Measurements from ENCODE around the gene NDUFB10. TPM values are rescaled to one million over a fixed set of nuclear protein-coding genes. Genes with fewer than 3 reads are reported as not detected.
A peak's percentile ranks its signal among the peaks of the same experiment; 100 is the strongest.

NDUFB10 gene
- total and polyA plus RNA-seq, 2 experiments from 2014 or later = 244 to 495 TPM

DNA sequence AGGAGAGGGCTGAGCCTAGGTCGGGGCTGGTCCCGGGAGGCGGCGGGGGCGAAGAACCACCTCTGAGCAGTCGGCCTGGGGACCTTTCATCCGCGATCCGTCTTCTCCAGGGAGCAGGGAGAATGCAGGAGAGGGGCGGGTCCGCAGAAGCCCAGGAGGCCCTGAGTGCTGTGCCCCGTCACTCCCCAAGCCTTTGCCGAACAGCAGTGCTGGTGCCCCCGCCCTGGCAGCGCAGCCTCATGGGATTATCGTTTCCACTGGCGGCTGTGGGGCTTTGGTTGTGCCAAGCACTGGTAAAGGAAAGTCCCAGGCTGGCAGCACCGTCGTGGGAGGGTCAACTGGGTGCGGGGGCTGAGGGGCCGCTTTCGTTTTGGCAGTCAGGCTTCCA, 13.1 kb downstream of the NDUFB10 start:
- Histone ChIP-seq H2AFZ (no peak overlapping the region), H4K20me1 (replicated peaks; ENCODE audit: insufficient read depth) (no peaks in the 10 kb centered on the region; the same call in none of the 2 replicates), H3K27ac (ENCODE audit: low read depth) (no peak overlapping the region), H3K4me3 (peak overlapping the region; percentile 96), H3F3A (replicated peaks; ENCODE audit: low read depth) (no peaks in the 10 kb centered on the region), H3K27me3 (ENCODE audit: insufficient read depth) (no peaks in the 10 kb centered on the region), H3K9me2 (ENCODE audit: insufficient read depth) (no peaks in the 10 kb centered on the region), H3K36me3 (ENCODE audit: insufficient read depth) (no peaks in the 10 kb centered on the region), H3K4me1 (ENCODE audit: insufficient read depth) (peaks cover 14% of the 10 kb centered on the region; the same call in 1 of the 2 replicates), H3K4me2 (peak overlapping the region; percentile 81), H3K79me2 (replicated peaks; ENCODE audit: insufficient read depth) (peaks cover 21% of the 10 kb centered on the region)
- DNase-seq (ENCODE audit: low spot score) (peak; percentile 56), ATAC-seq (peak; percentile 42)
- peaks cover 19% of the 10 kb centered on the region for H3K27me3 Mint-ChIP-seq (ENCODE audit: insufficient read depth, low read depth, poor library complexity)
- TF ChIP-seq ZNF331 (CRISPR knock-in tag; IDR thresholded peaks at IDR 0.05; ENCODE audit: low read depth) (no peak), POLR2AphosphoS5 (IDR thresholded peaks at IDR 0.05; ENCODE audit: low read depth) (no peak), NANOG (IDR thresholded peaks at IDR 0.05; ENCODE audit: borderline replicate concordance) (no peak), JUNB (IDR thresholded peaks at IDR 0.05; ENCODE audit: unreplicated experiment) (no peak), CREB1 (CRISPR knock-in tag; IDR thresholded peaks at IDR 0.05; ENCODE audit: low read depth) (no peak), STAT1 (IDR thresholded peaks at IDR 0.05; ENCODE audit: unreplicated experiment) (no peak), ZNF114 (CRISPR knock-in tag; IDR thresholded peaks at IDR 0.05) (no peak), REST (IDR thresholded peaks at IDR 0.05; ENCODE audit: unreplicated experiment) (no peak), ETS1 (IDR thresholded peaks at IDR 0.05) (no peak), EZH2phosphoT487 (IDR thresholded peaks at IDR 0.05; ENCODE audit: unreplicated experiment) (no peak), EZH2 (IDR thresholded peaks at IDR 0.05; ENCODE audit: low read depth, unreplicated experiment) (no peak)
- TF ChIP-seq, protein P1, sequence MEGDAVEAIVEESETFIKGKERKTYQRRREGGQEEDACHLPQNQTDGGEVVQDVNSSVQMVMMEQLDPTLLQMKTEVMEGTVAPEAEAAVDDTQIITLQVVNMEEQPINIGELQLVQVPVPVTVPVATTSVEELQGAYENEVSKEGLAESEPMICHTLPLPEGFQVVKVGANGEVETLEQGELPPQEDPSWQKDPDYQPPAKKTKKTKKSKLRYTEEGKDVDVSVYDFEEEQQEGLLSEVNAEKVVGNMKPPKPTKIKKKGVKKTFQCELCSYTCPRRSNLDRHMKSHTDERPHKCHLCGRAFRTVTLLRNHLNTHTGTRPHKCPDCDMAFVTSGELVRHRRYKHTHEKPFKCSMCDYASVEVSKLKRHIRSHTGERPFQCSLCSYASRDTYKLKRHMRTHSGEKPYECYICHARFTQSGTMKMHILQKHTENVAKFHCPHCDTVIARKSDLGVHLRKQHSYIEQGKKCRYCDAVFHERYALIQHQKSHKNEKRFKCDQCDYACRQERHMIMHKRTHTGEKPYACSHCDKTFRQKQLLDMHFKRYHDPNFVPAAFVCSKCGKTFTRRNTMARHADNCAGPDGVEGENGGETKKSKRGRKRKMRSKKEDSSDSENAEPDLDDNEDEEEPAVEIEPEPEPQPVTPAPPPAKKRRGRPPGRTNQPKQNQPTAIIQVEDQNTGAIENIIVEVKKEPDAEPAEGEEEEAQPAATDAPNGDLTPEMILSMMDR (conservative IDR thresholded peaks at IDR 0.05; ENCODE audit: low read depth in 2 of 2) = no peak
- TF ChIP-seq, protein P2, sequence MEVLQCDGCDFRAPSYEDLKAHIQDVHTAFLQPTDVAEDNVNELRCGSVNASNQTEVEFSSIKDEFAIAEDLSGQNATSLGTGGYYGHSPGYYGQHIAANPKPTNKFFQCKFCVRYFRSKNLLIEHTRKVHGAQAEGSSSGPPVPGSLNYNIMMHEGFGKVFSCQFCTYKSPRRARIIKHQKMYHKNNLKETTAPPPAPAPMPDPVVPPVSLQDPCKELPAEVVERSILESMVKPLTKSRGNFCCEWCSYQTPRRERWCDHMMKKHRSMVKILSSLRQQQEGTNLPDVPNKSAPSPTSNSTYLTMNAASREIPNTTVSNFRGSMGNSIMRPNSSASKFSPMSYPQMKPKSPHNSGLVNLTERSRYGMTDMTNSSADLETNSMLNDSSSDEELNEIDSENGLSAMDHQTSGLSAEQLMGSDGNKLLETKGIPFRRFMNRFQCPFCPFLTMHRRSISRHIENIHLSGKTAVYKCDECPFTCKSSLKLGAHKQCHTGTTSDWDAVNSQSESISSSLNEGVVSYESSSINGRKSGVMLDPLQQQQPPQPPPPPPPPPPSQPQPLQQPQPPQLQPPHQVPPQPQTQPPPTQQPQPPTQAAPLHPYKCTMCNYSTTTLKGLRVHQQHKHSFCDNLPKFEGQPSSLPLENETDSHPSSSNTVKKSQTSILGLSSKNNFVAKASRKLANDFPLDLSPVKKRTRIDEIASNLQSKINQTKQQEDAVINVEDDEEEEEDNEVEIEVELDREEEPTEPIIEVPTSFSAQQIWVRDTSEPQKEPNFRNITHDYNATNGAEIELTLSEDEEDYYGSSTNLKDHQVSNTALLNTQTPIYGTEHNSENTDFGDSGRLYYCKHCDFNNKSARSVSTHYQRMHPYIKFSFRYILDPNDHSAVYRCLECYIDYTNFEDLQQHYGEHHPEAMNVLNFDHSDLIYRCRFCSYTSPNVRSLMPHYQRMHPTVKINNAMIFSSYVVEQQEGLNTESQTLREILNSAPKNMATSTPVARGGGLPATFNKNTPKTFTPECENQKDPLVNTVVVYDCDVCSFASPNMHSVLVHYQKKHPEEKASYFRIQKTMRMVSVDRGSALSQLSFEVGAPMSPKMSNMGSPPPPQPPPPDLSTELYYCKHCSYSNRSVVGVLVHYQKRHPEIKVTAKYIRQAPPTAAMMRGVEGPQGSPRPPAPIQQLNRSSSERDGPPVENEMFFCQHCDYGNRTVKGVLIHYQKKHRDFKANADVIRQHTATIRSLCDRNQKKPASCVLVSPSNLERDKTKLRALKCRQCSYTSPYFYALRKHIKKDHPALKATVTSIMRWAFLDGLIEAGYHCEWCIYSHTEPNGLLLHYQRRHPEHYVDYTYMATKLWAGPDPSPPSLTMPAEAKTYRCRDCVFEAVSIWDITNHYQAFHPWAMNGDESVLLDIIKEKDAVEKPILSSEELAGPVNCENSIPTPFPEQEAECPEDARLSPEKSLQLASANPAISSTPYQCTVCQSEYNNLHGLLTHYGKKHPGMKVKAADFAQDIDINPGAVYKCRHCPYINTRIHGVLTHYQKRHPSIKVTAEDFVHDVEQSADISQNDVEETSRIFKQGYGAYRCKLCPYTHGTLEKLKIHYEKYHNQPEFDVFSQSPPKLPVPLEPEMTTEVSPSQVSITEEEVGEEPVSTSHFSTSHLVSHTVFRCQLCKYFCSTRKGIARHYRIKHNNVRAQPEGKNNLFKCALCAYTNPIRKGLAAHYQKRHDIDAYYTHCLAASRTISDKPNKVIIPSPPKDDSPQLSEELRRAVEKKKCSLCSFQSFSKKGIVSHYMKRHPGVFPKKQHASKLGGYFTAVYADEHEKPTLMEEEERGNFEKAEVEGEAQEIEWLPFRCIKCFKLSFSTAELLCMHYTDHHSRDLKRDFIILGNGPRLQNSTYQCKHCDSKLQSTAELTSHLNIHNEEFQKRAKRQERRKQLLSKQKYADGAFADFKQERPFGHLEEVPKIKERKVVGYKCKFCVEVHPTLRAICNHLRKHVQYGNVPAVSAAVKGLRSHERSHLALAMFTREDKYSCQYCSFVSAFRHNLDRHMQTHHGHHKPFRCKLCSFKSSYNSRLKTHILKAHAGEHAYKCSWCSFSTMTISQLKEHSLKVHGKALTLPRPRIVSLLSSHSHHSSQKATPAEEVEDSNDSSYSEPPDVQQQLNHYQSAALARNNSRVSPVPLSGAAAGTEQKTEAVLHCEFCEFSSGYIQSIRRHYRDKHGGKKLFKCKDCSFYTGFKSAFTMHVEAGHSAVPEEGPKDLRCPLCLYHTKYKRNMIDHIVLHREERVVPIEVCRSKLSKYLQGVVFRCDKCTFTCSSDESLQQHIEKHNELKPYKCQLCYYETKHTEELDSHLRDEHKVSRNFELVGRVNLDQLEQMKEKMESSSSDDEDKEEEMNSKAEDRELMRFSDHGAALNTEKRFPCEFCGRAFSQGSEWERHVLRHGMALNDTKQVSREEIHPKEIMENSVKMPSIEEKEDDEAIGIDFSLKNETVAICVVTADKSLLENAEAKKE (CRISPR knock-in tag; IDR thresholded peaks at IDR 0.05) = no peak
- H3K4me1 Mint-ChIP-seq = peaks cover 12% of the 10 kb centered on the region
- H3K9me3 Mint-ChIP-seq = peaks cover 3% of the 10 kb centered on the region; the same call in 1 of the 3 replicates
- peaks cover 16% of the 10 kb centered on the region for H3K36me3 Mint-ChIP-seq (ENCODE audit: low read depth)
- H3K4me3 Mint-ChIP-seq = peak overlapping the region; percentile 99
- H3K27ac Mint-ChIP-seq = peak overlapping the region; percentile 95
